Body of pancreas (tissue), 4 donors: ENCODE data around the gene C1orf94.

ENCODE experiments used
- CTCF ChIP-seq, 7 experiments: fragments of 450-650 bp in 4 of 7; fragments of 200-600 bp in 3 of 7; sonication (generic) in 3 of 7; IDR thresholded peaks; one replicate each; pipeline ENCODE4 v1.5.1; 2016 to 2019; ENCODE audit warnings: antibody characterized with exemption in 7 of 7
- POLR2A ChIP-seq, 3 donors: fragments of 450-650 bp; IDR thresholded peaks; one replicate each; pipeline ENCODE4 v1.6.1; 2016; ENCODE audit warnings: antibody characterized with exemption in 3 of 3, mild to moderate bottlenecking in 2 of 3

DNA sequence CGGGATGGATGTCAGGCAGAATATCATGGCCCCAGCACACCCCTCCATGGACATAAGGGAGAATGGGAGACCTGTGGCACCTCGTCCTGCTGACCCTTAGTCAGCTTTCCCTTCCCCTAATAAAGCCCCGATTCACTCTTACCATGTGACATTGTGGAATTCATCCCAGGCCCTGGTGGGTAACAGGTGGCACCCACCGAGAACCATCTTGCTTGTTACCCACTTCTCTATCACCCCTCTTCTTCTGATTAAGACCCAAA lies 44.6 kb upstream of the C1orf94 start:
- TF ChIP-seq CTCF (IDR thresholded peaks at IDR 0.05) (no peak), POLR2A (IDR thresholded peaks at IDR 0.05) (no peak)
